ENCODE data around the gene SNX10.

GRCh38 chr7:26399736-26400135 is 108.1 kb downstream of the SNX10 start:
- TF ChIP-seq CTCF (conservative IDR thresholded peaks at IDR 0.05) (no peak), EZH2 (IDR thresholded peaks at IDR 0.05; ENCODE audit: low read depth) (no peak)

Data from PC-9 (cell line).